Cardiac fibroblast (primary cell): Measurements from ENCODE around the gene SDCCAG8.

Source experiments
- DNase-seq, 2 donors: peaks; one replicate each; pipeline versions ENCODE4 v3.0.0 to v3.0.0-alpha.2; 2010; ENCODE audit warnings: low read depth in 2 of 2
- H3K4me3 ChIP-seq, 2 donors: replicated peaks in 1 of 2; 1 replicate in 1 of 2; 2 replicates in 1 of 2; pipeline ENCODE4 v1.5.1; 2011; ENCODE audit warnings: low read depth in 2 of 2, low read length in 2 of 2, mild to moderate bottlenecking in 2 of 2, moderate library complexity in 1 of 2
- TF ChIP-seq, protein P1 (sequence below): IDR thresholded peaks from one replicate; pipeline ENCODE4 v1.5.1; 2011; ENCODE audit warnings: low read depth, mild to moderate bottlenecking, low read length, inconsistent platforms

The SDCCAG8 gene

GRCh38 chr1:243549108-243549507 lies 293.3 kb downstream of the SDCCAG8 start:
- TF ChIP-seq, protein P1, sequence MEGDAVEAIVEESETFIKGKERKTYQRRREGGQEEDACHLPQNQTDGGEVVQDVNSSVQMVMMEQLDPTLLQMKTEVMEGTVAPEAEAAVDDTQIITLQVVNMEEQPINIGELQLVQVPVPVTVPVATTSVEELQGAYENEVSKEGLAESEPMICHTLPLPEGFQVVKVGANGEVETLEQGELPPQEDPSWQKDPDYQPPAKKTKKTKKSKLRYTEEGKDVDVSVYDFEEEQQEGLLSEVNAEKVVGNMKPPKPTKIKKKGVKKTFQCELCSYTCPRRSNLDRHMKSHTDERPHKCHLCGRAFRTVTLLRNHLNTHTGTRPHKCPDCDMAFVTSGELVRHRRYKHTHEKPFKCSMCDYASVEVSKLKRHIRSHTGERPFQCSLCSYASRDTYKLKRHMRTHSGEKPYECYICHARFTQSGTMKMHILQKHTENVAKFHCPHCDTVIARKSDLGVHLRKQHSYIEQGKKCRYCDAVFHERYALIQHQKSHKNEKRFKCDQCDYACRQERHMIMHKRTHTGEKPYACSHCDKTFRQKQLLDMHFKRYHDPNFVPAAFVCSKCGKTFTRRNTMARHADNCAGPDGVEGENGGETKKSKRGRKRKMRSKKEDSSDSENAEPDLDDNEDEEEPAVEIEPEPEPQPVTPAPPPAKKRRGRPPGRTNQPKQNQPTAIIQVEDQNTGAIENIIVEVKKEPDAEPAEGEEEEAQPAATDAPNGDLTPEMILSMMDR: no peak
- DNase-seq: peak; percentile 36 to 82
- H3K4me3 ChIP-seq: no peak overlapping the region
